ENCODE results near the gene FABP3.
A peak's percentile ranks its signal among the peaks of the same experiment; 100 is the strongest.

FABP3 gene

DNA sequence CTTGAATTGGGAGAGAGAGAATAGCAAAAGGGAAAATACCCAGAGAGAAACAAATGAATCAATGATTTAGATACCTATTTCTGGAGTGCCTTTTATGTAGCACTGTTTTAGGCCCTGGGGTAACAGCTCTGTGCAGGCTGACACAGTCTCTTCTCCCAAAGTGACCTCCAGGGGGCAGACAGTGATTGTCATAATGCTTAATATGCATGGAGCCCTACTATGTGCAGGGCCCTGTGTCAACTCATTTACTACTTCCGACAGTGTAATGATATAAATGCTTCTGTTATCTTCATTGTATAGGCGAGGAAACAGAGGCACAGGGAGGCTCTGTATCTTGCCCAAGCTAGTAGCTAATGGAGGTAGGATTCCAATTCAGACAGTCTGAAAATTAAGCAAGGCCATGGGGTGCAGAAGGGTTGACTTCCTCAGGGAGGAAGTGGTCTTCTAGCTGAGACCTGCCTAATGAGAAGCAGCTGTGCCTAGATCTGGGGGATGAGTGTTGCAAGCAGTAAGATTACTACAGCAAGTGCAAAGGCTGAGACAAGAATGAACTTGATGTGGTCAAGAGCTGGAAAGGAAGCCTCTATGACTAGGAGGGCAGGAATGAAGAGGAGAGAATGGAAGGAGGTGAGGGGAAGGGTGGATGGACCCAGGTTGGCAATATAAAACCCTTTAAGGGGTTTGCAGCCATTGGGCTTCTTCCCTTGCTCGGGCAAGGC is 23.9 kb upstream of the FABP3 start:
- H4K20me1 ChIP-seq (ENCODE audit: insufficient read depth, low read length), result no peaks in the 10 kb centered on the region
- H3F3A ChIP-seq (ENCODE audit: insufficient read depth, low read length), result no peaks in the 10 kb centered on the region
- no peaks in the 10 kb centered on the region for H3K36me3 ChIP-seq (ENCODE audit: insufficient read depth, low read length)
- no peaks in the 10 kb centered on the region for H3K9me3 ChIP-seq (ENCODE audit: low read length)
- H3K4me1 ChIP-seq (ENCODE audit: insufficient read depth, low read length, severe bottlenecking), result peaks cover 9% of the 10 kb centered on the region
- no peaks in the 10 kb centered on the region for H3K9me2 ChIP-seq (ENCODE audit: low read depth, low read length)
- H3K27ac ChIP-seq (ENCODE audit: low read depth, low read length, poor library complexity, severe bottlenecking), result no peak overlapping the region
- TF ChIP-seq, protein P1, sequence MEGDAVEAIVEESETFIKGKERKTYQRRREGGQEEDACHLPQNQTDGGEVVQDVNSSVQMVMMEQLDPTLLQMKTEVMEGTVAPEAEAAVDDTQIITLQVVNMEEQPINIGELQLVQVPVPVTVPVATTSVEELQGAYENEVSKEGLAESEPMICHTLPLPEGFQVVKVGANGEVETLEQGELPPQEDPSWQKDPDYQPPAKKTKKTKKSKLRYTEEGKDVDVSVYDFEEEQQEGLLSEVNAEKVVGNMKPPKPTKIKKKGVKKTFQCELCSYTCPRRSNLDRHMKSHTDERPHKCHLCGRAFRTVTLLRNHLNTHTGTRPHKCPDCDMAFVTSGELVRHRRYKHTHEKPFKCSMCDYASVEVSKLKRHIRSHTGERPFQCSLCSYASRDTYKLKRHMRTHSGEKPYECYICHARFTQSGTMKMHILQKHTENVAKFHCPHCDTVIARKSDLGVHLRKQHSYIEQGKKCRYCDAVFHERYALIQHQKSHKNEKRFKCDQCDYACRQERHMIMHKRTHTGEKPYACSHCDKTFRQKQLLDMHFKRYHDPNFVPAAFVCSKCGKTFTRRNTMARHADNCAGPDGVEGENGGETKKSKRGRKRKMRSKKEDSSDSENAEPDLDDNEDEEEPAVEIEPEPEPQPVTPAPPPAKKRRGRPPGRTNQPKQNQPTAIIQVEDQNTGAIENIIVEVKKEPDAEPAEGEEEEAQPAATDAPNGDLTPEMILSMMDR (IDR thresholded peaks at IDR 0.05; ENCODE audit: low read length), result peak; percentile 70
- TF ChIP-seq EZH2 (IDR thresholded peaks at IDR 0.05; ENCODE audit: borderline replicate concordance, low read length), result no peak
- H3K4me3 ChIP-seq (ENCODE audit: low read depth, low read length, poor library complexity, severe bottlenecking), result no peak overlapping the region
- no peak overlapping the region for H3K4me2 ChIP-seq (ENCODE audit: low read length)
- no peaks in the 10 kb centered on the region for H3K79me2 ChIP-seq (ENCODE audit: insufficient read depth, low read length)
- no peak overlapping the region for H2AFZ ChIP-seq (ENCODE audit: low read length)
- H3K27me3 ChIP-seq (ENCODE audit: insufficient read depth, low read length), result no peaks in the 10 kb centered on the region; the same call in 1 of the 2 replicates
- no peak overlapping the region for H3K9ac ChIP-seq (ENCODE audit: low read length)

DNA sequence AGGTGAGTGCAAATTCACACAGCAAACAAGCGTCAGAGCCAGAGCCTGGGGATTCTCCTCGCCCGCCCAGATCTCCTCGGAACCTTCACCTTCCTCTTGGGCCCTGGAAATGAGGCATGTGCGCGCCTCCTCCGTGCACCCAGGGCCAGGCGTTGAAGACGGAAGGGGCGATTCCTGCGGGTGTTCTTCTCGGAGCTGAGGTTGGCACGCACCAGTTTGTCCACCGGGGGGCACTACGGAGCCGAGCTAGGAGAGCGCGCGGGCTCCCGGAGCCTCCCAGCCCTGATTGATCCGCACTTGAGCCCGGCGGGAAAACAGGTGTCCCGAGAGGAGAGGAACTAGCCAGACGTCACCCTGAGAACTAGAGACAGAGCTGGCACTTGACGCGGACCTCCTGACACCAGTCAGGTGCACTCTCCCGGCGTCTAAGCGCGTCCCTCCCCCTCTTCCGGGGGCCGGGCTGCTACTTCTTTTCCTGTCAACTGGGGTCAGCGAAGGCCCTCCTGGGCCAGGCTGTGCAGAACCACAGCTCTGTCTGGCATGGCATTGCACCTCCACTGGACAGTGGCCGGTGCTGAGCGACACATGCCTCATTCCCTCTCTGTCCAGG is 21.8 kb upstream of the FABP3 start:
- Histone ChIP-seq H3K9ac (ENCODE audit: low read length) (peak overlapping the region; percentile 67), H3K4me1 (ENCODE audit: insufficient read depth, low read length, severe bottlenecking) (peaks cover 9% of the 10 kb centered on the region), H3K4me2 (ENCODE audit: low read length) (peak overlapping the region; percentile 87), H3K27ac (ENCODE audit: low read depth, low read length, poor library complexity, severe bottlenecking) (no peak overlapping the region), H3K27me3 (ENCODE audit: insufficient read depth, low read length) (no peaks in the 10 kb centered on the region; the same call in 1 of the 2 replicates), H4K20me1 (ENCODE audit: insufficient read depth, low read length) (no peaks in the 10 kb centered on the region), H3F3A (ENCODE audit: insufficient read depth, low read length) (no peaks in the 10 kb centered on the region), H3K9me2 (ENCODE audit: low read depth, low read length) (no peaks in the 10 kb centered on the region), H3K79me2 (ENCODE audit: insufficient read depth, low read length) (no peaks in the 10 kb centered on the region), H3K36me3 (ENCODE audit: insufficient read depth, low read length) (no peaks in the 10 kb centered on the region), H3K4me3 (ENCODE audit: low read depth, low read length, poor library complexity, severe bottlenecking) (peak overlapping the region; percentile 63), H3K9me3 (ENCODE audit: low read length) (no peaks in the 10 kb centered on the region), H2AFZ (ENCODE audit: low read length) (peak overlapping the region; percentile 92; the same call in 1 of the 2 replicates)
- no peak for TF ChIP-seq EZH2 (IDR thresholded peaks at IDR 0.05; ENCODE audit: borderline replicate concordance, low read length)
- TF ChIP-seq, protein P1 (IDR thresholded peaks at IDR 0.05; ENCODE audit: low read length), result peak; percentile 94

DNA sequence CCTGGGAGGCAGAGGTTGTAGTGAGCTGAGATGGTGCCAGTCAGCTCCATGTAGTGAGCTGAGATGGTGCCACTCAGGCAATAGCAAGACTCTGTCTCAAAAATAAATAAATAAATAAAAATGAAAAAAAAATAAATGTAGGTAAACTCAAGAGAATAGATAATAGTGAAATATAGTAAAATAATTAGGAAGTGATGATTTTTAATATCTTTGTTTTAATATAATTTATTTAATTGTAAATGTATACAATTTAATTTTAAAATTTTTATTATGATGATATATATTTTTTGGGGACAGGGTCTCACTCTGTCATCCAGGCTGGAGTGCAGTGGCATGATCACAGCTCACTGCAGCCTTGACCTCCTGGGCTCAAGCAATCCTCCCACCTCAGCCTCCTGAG is 20.6 kb upstream of the FABP3 start:
- no peaks in the 10 kb centered on the region for H3K9me3 ChIP-seq (ENCODE audit: low read length)
- no peak overlapping the region for H3K9ac ChIP-seq (ENCODE audit: low read length)

More for the DNA sequence above, 20.6 kb upstream of the FABP3 start:
- Histone ChIP-seq H2AFZ (ENCODE audit: low read length) (no peak overlapping the region), H3K27ac (ENCODE audit: low read depth, low read length, poor library complexity, severe bottlenecking) (no peak overlapping the region), H3K27me3 (ENCODE audit: insufficient read depth, low read length) (no peaks in the 10 kb centered on the region; the same call in 1 of the 2 replicates), H3K4me1 (ENCODE audit: insufficient read depth, low read length, severe bottlenecking) (peaks cover 9% of the 10 kb centered on the region), H4K20me1 (ENCODE audit: insufficient read depth, low read length) (no peaks in the 10 kb centered on the region), H3K9me2 (ENCODE audit: low read depth, low read length) (no peaks in the 10 kb centered on the region), H3K4me2 (ENCODE audit: low read length) (no peak overlapping the region), H3K4me3 (ENCODE audit: low read depth, low read length, poor library complexity, severe bottlenecking) (no peak overlapping the region), H3K36me3 (ENCODE audit: insufficient read depth, low read length) (no peaks in the 10 kb centered on the region), H3F3A (ENCODE audit: insufficient read depth, low read length) (no peaks in the 10 kb centered on the region), H3K79me2 (ENCODE audit: insufficient read depth, low read length) (no peaks in the 10 kb centered on the region)
- TF ChIP-seq EZH2 (IDR thresholded peaks at IDR 0.05; ENCODE audit: borderline replicate concordance, low read length), result no peak
- TF ChIP-seq, protein P1 (IDR thresholded peaks at IDR 0.05; ENCODE audit: low read length), result no peak
